Right lung (tissue), 10 donors: ENCODE measurements around the gene FAM221A. TPM values are rescaled to one million over a fixed set of nuclear protein-coding genes. Genes with fewer than 3 reads are reported as not detected.
"Not testable (repeated sequence)": the region's sequence is repeated elsewhere in the genome, so short reads cannot be mapped to it uniquely, and the experiment has no call there.

ENCODE experiments used
- DNase-seq, 2 donors: peaks; one replicate each; pipeline ENCODE4 v3.0.0-alpha.2; 2013
- long read RNA-seq, 8 donors: transcript quantifications; one replicate each; lab custom pipeline, GENCODE V29; 2026
- polyA plus RNA-seq, 5 donors: library from polyadenylated mRNA; unstranded; fragments of 120-200 nt; gene quantifications; one replicate each; pipeline versions ENCODE4 v1.2.1 to v1.2.3, GENCODE V29; 2013; ENCODE audit warnings: inconsistent platforms in 1 of 5, low replicate concordance in 1 of 5; ENCODE audit not compliant: insufficient read length in 5 of 5, insufficient read depth in 1 of 5

FAM221A gene
- polyA plus RNA-seq = 10 to 100 TPM; 13.5 to 20.4 (median 17.2) TPM
- long read RNA-seq, donor 1, partial matches to known transcripts = 13 of 16 reads
- long read RNA-seq, donor 1, other reads (novel, unspliced or antisense) = 0 of 16 reads
- long read RNA-seq, donor 2, partial matches to known transcripts = 0 of 3 reads
- long read RNA-seq, donor 2, other reads (novel, unspliced or antisense) = 0 of 3 reads
- long read RNA-seq, donor 3, partial matches to known transcripts = 0 of 3 reads
- long read RNA-seq, donor 3, other reads (novel, unspliced or antisense) = 0 of 3 reads
- long read RNA-seq, donor 4, partial matches to known transcripts = 5 of 11 reads
- long read RNA-seq, donor 4, other reads (novel, unspliced or antisense) = 0 of 11 reads
- long read RNA-seq, donor 5, partial matches to known transcripts = 0 of 5 reads
- long read RNA-seq, donor 5, other reads (novel, unspliced or antisense) = 0 of 5 reads
- long read RNA-seq, donor 6, partial matches to known transcripts = 0 of 8 reads
- long read RNA-seq, donor 6, other reads (novel, unspliced or antisense) = 0 of 8 reads
- long read RNA-seq, donor 7, partial matches to known transcripts = 0 of 3 reads
- long read RNA-seq, donor 7, other reads (novel, unspliced or antisense) = 0 of 3 reads
- long read RNA-seq, donor 8, partial matches to known transcripts = 0 of 1 reads
- long read RNA-seq, donor 8, other reads (novel, unspliced or antisense) = 0 of 1 reads

DNA sequence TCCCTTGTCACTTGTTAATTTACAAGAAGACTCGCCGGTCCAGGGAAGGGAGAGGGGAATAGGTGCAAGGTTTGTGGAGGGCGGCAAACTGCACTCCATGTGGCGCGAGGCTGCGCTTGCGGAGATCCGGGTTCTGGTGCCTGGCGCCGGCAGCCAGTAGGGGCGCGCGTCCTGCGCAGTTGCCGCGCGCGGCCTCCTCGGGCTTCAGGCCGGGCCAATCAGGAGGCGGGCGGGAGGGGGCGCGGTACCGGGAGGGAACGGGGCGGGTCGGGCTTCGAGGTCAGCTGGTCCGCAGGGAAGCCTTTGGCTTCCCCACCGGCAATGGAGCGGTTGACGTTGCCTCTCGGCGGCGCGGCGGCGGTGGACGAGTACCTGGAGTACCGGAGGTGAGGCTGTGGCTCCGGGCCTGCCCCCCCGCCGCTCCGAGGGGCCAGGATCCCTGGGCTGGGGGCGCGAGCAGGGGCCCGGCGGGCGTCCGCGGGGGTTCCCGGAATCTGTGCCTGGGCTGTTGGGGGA lies at the start of gene FAM221A:
Gene FAM221A, plus strand, starts transcription at position 302 of the 516 bp plus-strand sequence. Its CDS starts 20 bp downstream, at position 322.
- DNase-seq = peak; percentile 78 to 83

DNA sequence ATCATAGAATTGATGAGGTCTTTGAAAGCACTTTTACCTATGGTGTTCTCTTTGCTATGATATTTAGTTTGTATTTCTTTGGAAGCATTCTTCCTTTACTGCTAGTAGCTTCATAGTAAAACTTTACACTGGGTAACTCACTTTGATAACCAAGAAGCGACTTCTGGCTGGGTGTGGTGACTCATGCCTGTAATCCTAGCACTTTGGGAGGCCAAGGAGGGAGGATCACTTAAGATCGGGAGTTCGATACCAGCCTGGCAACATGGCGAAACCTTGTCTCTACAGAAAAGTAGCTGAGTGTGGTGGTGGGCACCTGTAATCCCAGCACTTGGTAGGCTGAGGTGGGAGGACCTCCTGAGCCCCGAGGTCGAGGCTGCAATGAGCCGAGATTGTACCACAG lies 46.6 kb upstream of the FAM221A start:
- DNase-seq = no peak

DNA sequence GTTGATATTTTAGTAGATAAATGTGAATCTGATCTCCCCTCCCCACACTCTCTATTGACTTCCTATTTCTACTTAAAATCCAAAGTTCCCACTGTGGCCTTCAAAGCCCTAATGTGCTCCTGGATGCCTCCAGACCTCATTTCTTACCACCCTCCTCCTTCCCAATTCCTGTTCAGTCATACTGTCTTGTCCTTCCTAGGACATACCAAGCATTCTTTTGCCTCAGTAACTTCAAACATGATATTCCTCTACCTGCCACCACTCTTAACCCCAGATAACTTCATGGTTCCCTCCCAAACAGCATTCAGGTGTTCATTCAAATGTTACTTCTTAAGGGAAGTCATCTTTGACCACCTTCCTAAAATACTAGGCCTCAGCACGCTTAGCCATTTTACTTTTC lies 34.2 kb upstream of the FAM221A start:
- no peak for DNase-seq

GRCh38 chr7:23653942-23654341 lies 26.1 kb upstream of the FAM221A start:
- DNase-seq = no peak

DNA sequence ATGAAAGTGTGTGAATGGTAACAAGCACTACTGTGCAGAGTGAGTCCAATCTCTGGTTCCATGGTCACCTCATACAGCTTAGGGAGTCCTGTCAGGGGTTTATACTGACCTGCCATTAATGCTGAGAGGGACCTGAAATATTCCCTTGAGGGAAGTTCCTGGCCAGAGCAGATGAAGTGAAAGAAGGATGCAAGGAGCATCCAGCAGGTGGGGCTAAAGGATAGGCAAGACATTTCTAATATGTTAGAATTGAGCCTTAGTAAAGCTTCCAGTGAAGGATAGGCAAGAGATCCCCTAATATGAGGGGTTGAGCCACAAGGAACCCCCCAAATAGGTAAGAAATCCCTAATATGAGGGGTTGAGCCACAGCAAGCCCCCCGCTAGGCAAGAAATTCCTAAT lies 25.5 kb upstream of the FAM221A start:
- no peak for DNase-seq

DNA sequence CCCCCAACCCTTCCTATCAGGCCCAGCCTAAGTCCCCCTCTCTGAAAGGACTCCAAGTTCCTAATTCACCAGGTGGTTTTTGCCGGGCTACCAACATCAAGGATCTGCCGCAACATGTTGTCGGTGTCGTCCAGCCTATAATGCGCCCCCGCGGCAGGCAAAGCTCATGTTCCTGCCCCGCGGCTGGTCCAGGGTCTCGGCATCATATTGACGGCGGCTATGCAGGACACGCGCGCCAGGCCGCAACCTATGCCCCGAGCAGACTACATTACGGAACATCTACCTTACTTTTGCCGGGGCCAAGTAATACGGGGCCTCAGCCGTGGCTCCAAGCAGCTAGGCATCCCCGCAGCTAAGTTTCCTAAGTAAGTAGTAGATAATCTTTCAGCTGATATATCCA lies 24.6 kb upstream of the FAM221A start:
- no peak for DNase-seq

GRCh38 chr7:23658831-23659427 lies 21.1 kb upstream of the FAM221A start:
- DNase-seq = no peak

GRCh38 chr7:23661385-23661784 lies 18.6 kb upstream of the FAM221A start:
- DNase-seq = no peak

GRCh38 chr7:23662124-23662983 lies 17.6 kb upstream of the FAM221A start:
- no peak for DNase-seq

- DNase-seq = no peak
Observed at GRCh38 chr7:23662984-23663313, 17.1 kb upstream of the FAM221A start.

- DNase-seq = no peak
Observed at GRCh38 chr7:23664122-23664521, 15.9 kb upstream of the FAM221A start.

GRCh38 chr7:23672033-23672432 lies 8.0 kb upstream of the FAM221A start:
- no peak for DNase-seq

- DNase-seq = peak; percentile 47 to 53
Observed at GRCh38 chr7:23680414-23681405, 711 bp downstream of the FAM221A start.

DNA sequence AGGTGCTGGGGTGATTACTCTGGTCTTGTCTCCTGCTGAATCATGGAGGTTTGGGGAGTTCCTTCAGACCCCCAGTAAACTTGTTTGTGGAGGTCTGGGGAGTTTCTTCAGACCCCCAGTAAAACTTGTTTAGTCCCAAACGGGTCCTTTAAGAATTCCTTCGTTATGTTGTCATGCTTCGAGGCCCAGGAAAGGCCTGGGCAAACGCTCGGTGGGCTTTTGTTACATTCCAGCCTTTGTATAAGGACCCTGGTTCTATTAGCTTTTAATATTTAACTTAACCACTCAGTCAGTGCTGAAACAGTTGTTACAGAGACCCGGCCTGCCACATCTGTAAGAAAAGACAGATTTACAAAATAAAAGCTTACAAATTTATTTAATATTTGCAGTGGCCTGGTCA lies 4.0 kb downstream of the FAM221A start:
- DNase-seq = not testable (repeated sequence)

DNA sequence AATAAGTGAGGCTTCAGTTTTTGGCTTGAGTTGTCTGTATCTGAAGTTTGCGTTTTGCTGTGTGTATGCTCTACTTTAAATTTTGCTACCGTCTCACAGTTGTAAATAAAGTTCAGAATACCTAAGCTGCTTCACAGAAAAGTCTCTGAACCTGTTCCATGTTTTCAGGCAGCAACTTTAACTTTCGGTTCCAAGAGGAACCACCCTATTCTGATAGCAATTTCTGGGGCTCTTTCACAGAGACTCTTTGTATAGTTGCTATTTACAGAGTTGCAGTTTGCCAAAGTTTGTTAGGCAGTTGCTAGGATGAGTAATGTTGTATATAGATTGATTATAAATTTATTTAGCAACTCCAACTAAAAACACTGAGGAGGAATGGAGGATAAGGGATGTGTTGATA lies 5.7 kb downstream of the FAM221A start:
- DNase-seq = no peak

GRCh38 chr7:23687011-23687410 lies 7.0 kb downstream of the FAM221A start:
- DNase-seq = no peak

GRCh38 chr7:23689165-23689564 lies 9.2 kb downstream of the FAM221A start:
- DNase-seq = no peak

DNA sequence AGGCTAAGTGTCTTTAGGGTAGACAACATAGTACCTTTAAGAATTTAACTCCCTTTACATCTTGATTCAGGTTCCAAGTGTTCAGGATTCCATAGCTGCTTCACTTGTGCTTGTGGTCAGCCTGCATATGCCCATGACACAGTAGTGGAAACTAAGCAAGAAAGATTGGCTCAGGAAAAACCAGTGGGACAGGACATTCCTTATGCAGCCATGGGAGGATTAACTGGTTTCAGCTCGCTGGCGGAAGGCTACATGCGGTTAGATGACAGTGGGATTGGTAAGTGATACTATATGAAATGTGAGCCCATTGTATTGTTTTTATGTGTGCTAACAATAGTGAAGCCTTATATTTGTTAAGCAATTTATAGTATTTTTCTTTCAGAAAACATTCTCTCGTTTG lies 11.3 kb downstream of the FAM221A start:
- DNase-seq = no peak

GRCh38 chr7:23693224-23693623 lies 13.2 kb downstream of the FAM221A start:
- DNase-seq = no peak

DNA sequence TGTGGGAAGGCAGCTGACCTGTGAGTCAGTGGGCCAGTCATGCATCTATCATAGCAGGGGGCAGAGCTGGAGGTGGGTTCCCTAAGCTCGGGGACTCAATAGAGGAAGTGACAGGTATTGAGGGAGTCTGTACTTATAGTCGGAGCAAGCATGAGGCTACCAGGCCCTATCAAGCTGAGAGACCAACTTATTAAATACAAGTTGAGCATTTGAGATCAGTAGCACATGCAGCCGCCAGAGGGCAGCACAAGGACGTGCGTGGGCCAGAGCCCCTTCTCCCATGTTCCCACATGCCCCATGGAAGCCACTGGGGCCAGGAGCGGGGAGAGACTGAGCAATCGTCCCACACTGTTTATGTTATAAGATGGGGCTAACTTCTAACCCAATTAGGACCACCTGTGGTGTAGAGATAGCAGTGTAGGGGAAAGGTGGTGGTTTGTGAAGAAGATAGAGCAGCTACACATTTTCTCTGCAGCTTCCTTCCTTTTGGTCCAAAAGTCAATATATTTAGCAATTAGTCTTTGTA lies 17.0 kb downstream of the FAM221A start:
- peak in 1 of 2 donors; percentile 24 for DNase-seq
